Measurements from ENCODE around the gene ANO9.
A peak's percentile ranks its signal among the peaks of the same experiment; 100 is the strongest.

ANO9 gene

DNA sequence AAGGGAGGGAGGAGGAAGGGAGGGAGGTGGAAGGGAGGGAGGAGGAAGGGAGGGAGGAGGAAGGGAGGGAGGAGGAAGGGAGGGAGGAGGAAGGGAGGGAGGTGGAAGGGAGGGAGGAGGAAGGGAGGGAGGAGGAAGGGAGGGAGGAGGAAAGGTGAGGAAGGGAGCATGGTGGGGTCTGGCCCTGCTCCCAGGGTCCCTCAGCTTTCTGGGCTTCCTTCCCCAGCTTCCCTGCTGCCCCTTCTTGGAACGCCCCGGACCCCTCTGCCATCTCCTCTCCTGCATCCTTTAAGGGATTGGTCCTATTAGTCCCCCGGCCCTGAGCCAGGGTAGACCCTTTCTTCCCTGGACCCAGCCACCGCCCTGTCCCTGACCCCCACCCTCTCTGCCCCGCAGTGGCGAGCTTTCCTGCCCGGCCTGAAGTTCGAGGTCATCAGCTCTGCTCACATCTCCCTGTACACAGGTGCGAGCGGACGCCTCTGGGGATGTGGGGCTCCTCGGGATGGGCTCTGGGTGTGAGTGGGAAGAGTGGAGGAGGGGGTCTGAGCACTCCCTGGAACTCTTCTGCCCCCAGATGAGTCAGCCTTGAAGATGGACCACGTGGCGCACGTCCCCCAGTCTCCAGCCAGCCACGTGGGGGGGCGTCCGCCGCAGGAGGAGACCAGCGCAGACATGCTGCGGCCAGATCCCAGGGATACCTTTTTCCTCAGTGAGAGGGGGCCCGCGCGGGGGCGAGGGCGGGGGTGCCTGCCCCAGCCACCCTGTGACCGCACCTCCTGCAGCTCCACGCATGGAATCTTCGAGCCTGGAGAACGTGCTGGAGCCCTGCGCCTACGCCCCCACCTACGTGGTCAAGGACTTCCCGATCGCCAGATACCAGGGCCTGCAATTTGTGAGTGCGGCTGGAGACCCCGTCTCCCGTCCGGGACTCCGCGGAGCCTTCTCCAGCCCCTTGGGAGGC lies 66.5 kb downstream of the ANO9 start:
- H3K27ac ChIP-seq: no peak overlapping the region
- H3K9me3 ChIP-seq (ENCODE audit: severe bottlenecking): no peaks in the 10 kb centered on the region
- DNase-seq: no peak
- peaks cover 70% of the 10 kb centered on the region for H3K36me3 ChIP-seq
- H3K27me3 ChIP-seq (ENCODE audit: insufficient read depth, low read depth, severe bottlenecking): no peaks in the 10 kb centered on the region
- TF ChIP-seq, protein P1, sequence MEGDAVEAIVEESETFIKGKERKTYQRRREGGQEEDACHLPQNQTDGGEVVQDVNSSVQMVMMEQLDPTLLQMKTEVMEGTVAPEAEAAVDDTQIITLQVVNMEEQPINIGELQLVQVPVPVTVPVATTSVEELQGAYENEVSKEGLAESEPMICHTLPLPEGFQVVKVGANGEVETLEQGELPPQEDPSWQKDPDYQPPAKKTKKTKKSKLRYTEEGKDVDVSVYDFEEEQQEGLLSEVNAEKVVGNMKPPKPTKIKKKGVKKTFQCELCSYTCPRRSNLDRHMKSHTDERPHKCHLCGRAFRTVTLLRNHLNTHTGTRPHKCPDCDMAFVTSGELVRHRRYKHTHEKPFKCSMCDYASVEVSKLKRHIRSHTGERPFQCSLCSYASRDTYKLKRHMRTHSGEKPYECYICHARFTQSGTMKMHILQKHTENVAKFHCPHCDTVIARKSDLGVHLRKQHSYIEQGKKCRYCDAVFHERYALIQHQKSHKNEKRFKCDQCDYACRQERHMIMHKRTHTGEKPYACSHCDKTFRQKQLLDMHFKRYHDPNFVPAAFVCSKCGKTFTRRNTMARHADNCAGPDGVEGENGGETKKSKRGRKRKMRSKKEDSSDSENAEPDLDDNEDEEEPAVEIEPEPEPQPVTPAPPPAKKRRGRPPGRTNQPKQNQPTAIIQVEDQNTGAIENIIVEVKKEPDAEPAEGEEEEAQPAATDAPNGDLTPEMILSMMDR (IDR thresholded peaks at IDR 0.05; ENCODE audit: low read depth, low read length): no peak
- H3K4me3 ChIP-seq (ENCODE audit: low read depth, low read length): no peak overlapping the region

DNA sequence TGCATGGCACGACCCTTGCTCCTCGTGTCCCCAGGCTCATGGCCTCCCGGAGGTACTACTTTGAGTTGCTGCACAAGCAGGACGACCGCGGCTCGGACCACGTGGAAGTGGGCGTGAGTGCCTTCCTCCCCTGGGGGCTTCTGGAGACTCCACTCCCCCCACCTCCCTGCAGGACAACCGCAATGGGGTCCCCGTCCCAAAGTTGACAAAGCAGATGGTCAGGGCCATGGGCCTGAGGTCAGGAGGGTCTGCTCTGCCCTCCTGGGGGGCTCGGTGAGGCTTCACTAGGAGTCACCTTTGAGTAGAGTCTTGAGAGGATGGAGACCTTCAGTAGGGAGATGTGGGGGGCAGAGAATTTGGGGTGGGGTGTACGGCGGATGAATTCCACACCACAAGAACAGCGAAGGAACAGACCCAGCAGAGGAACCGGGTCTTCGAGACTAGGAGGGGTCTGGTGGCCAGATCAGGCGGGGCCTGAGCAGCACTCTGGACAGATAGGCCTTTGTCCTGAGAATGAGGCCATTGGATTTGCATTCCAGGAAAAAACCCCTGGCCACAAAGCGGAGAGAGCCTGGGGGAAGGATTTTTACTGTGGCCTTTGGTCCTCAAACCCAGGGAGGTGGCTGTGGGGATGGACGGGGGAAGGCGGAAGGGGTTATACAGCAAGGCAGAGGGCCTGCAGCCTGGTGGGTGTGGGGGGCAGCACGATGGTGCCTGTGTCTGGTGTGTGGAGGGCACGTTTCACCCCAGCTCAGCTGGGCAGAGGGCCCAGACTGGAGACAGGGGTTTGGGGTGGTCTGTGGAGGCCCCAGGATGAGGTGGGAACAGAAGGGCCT lies 67.9 kb downstream of the ANO9 start:
- DNase-seq: no peak

DNA sequence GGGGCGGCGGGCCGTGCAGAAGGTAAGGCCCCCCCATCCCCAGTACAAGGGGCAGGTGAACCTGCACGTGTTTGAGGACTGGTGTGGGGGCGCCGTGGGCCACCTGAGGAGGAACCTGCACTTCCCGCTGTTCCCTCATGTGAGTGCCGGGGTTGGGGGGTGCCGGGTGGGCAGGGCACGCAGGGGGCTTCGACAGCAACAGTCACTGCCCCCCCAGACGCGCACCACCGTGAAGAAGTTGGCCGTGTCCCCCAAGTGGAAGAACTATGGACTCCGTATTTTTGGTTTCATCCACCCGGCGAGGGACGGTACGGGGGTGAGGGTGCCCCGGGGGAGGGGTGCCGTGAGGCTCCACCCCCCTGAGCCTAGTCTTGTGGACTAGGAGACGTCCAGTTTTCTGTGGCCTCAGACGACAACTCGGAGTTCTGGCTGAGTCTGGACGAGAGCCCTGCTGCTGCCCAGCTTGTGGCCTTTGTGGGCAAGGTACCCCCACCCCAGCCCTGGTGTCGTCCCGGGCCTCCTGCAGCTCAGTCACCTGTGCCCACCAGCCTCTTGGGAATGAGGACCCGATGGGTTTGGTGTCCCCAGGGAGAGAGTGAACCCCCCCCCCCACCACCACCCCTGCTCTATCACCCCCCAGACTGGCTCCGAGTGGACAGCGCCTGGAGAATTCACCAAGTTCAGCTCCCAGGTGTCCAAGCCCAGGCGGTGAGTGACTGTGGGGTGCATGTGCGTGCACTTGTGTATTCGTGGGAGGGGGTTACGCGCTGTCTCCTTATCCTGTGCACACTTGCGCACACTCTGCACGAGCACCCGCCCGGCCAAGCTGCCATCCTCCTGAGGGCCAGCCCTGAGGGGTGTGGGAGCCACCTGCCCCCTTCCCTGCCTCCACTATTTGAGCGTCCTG lies 68.7 kb downstream of the ANO9 start:
- Histone ChIP-seq H3K36me3 (peaks cover 50% of the 10 kb centered on the region), H3K9me3 (ENCODE audit: severe bottlenecking) (no peaks in the 10 kb centered on the region), H3K27me3 (ENCODE audit: insufficient read depth, low read depth, severe bottlenecking) (no peaks in the 10 kb centered on the region), H3K27ac (no peak overlapping the region), H3K4me3 (ENCODE audit: low read depth, low read length) (no peak overlapping the region)
- TF ChIP-seq, protein P1 (IDR thresholded peaks at IDR 0.05; ENCODE audit: low read depth, low read length): no peak
- no peak for DNase-seq

More for the DNA sequence above, 67.9 kb downstream of the ANO9 start:
- no peak overlapping the region for H3K27ac ChIP-seq
- H3K9me3 ChIP-seq (ENCODE audit: severe bottlenecking): no peaks in the 10 kb centered on the region
- no peak overlapping the region for H3K4me3 ChIP-seq (ENCODE audit: low read depth, low read length)
- no peaks in the 10 kb centered on the region for H3K27me3 ChIP-seq (ENCODE audit: insufficient read depth, low read depth, severe bottlenecking)
- H3K36me3 ChIP-seq: peaks cover 56% of the 10 kb centered on the region
- TF ChIP-seq, protein P1 (IDR thresholded peaks at IDR 0.05; ENCODE audit: low read depth, low read length): no peak

DNA sequence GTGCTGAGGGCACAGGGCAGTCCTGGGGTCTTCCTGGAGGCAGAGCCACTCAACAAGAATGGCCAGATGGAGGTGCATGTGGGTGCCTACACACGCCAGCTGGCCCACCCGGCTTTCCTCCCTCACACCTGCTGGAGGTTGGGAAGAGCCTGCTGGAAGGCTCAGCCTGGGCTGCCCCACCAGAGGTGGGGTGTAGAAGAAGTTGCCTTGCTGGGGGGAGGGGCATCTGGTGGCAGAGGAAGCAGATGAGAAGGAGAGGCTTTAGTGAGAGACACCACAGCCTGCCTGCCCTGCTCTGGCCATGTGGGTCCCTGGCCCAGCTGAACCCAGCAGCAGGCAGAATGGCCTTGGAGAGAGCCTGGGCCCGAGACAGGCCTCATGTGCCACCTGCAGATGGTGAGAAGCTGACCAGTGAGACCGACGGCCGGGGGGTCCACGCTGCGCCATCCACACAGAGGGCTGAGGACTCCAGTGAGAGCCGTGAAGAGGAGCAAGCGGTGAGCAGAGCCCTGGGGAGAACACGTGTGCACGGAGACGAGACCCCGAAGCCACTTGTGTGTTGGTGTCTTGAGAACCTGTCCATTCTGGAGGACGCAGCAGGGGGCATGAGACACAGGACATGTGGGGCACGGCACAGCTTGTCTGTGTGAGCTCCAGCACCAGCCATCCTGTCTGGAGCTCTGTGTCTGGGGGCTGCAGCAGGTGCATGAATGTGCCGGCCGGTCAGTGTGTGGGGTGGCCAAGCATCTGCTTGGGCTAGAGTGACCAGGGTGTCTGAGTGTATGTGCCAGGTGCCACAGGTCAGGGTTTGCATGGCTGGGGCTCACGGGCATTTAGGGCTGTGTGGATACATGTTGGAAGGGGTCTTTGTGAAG lies 69.9 kb downstream of the ANO9 start:
- Histone ChIP-seq H3K27me3 (ENCODE audit: insufficient read depth, low read depth, severe bottlenecking) (no peaks in the 10 kb centered on the region), H3K36me3 (peaks cover 39% of the 10 kb centered on the region), H3K9me3 (ENCODE audit: severe bottlenecking) (no peaks in the 10 kb centered on the region), H3K4me3 (ENCODE audit: low read depth, low read length) (no peak overlapping the region), H3K27ac (peak overlapping the region; percentile 79)
- TF ChIP-seq, protein P1 (IDR thresholded peaks at IDR 0.05; ENCODE audit: low read depth, low read length): 0 out of 2 replicates have a peak, but pooled peaks have one; percentile 4
- DNase-seq: peak; percentile 90
